Coronary artery (tissue), 2 donors: ENCODE results near the gene INS.

Source experiments
- DNase-seq: peaks from one replicate; pipeline ENCODE4 v3.0.0-alpha.2; 2017; ENCODE audit warnings: low spot score
- H3K27ac ChIP-seq, 2 donors: fragments of 200-600 bp; sonication (generic); one replicate each; pipeline ENCODE4 v1.5.1; 2016 to 2019
- H3K4me3 ChIP-seq: fragments of 200-600 bp; sonication (generic); 2 replicates; pipeline ENCODE4 v1.5.1; 2016; ENCODE audit warnings: mild to moderate bottlenecking, moderate library complexity
- CTCF ChIP-seq: fragments of 200-600 bp; sonication (generic); IDR thresholded peaks from one replicate; pipeline ENCODE4 v1.5.1; 2019; ENCODE audit warnings: antibody characterized with exemption

INS gene

GRCh38 chr11:2173761-2174160 is 12.8 kb upstream of the INS start:
- TF ChIP-seq CTCF, result no peak
- no peak overlapping the region for H3K4me3 ChIP-seq
- DNase-seq, result no peak
- H3K27ac ChIP-seq, result no peak overlapping the region

- Histone ChIP-seq H3K4me3 (no peak overlapping the region), H3K27ac (no peak overlapping the region)
- DNase-seq, result no peak
- TF ChIP-seq CTCF, result no peak
Measured at GRCh38 chr11:2173150-2173693, 12.2 kb upstream of the INS start.

GRCh38 chr11:2172676-2173075 is 11.7 kb upstream of the INS start:
- Histone ChIP-seq H3K4me3 (no peak overlapping the region), H3K27ac (no peak overlapping the region)
- no peak for TF ChIP-seq CTCF
- no peak for DNase-seq

- no peak within 1 kb of the TSS for H3K4me3 ChIP-seq
- H3K27ac ChIP-seq, result no peak within 1 kb of the TSS
- no peak for TF ChIP-seq CTCF
- DNase-seq, result no peak
Measured at GRCh38 chr11:2171591-2172003, 10.6 kb upstream of the INS start, which contains the start of gene TH. TSS of gene TH (minus strand) at chr11:2171815. CDS start at chr11:2171786, 29 bp downstream.

GRCh38 chr11:2169626-2170570 is 8.9 kb upstream of the INS start:
- no peak for TF ChIP-seq CTCF
- Histone ChIP-seq H3K27ac (no peak overlapping the region), H3K4me3 (no peak overlapping the region)
- DNase-seq, result no peak

GRCh38 chr11:2169005-2169378 is 8.0 kb upstream of the INS start:
- TF ChIP-seq CTCF, result no peak
- H3K27ac ChIP-seq, result no peak overlapping the region

More at GRCh38 chr11:2169005-2169378, 8.0 kb upstream of the INS start:
- H3K4me3 ChIP-seq, result no peak overlapping the region
- no peak for DNase-seq
